ENCODE data around the gene SLC35B2.

GRCh38 chr6:44243345-44243744 lies 14.0 kb downstream of the SLC35B2 start:
- TF ChIP-seq TAF1 (IDR thresholded peaks at IDR 0.05; ENCODE audit: low read depth), result no peak
- no peak for TF ChIP-seq REST (IDR thresholded peaks at IDR 0.05; ENCODE audit: low read depth)
- no peak for TF ChIP-seq EP300 (IDR thresholded peaks at IDR 0.05; ENCODE audit: borderline replicate concordance)
- no peak for TF ChIP-seq MAX (IDR thresholded peaks at IDR 0.05)
- TF ChIP-seq NFIC (IDR thresholded peaks at IDR 0.05), result no peak
- no peak for TF ChIP-seq RAD21 (IDR thresholded peaks at IDR 0.05; ENCODE audit: low read depth)
- no peak for TF ChIP-seq CEBPB (IDR thresholded peaks at IDR 0.05)
- TF ChIP-seq FOXM1 (IDR thresholded peaks at IDR 0.05; ENCODE audit: borderline replicate concordance, low read depth), result no peak
- no peak for TF ChIP-seq TEAD4 (IDR thresholded peaks at IDR 0.05)
